HEK293 (cell line): ENCODE results near the gene AP3D1.

Experiments
- BCL11A ChIP-seq: fragments of 450-650 bp; formaldehyde crosslinking; IDR thresholded peaks from 2 replicates; pipeline ENCODE4 v1.5.1; 2016; ENCODE audit warnings: low read depth, missing biosample characterization, missing genetic modification characterization
- RBAK ChIP-seq: fragments of 450-650 bp; formaldehyde crosslinking; IDR thresholded peaks from 2 replicates; pipeline ENCODE4 v1.5.1; 2016; ENCODE audit warnings: missing biosample characterization, missing genetic modification characterization
- REPIN1 ChIP-seq: fragments of 450-650 bp; formaldehyde crosslinking; IDR thresholded peaks from 2 replicates; pipeline ENCODE4 v1.5.1; 2017; ENCODE audit warnings: missing biosample characterization, missing genetic modification characterization, low read depth
- REST ChIP-seq: fragments of 450-650 bp; formaldehyde crosslinking; IDR thresholded peaks from 2 replicates; pipeline ENCODE4 v1.5.1; 2016; ENCODE audit warnings: missing biosample characterization, missing genetic modification characterization
- SP2 ChIP-seq: fragments of 450-650 bp; formaldehyde crosslinking; IDR thresholded peaks from 2 replicates; pipeline ENCODE4 v1.5.1; 2016; ENCODE audit warnings: missing biosample characterization, missing genetic modification characterization
- SP3 ChIP-seq: fragments of 450-650 bp; formaldehyde crosslinking; IDR thresholded peaks from 2 replicates; pipeline ENCODE4 v1.5.1; 2016; ENCODE audit warnings: missing biosample characterization, missing genetic modification characterization
- SP7 ChIP-seq: fragments of 450-650 bp; formaldehyde crosslinking; IDR thresholded peaks from 2 replicates; pipeline ENCODE4 v1.5.1; 2016; ENCODE audit warnings: missing biosample characterization, missing genetic modification characterization
- ZBTB26 ChIP-seq: fragments of 450-650 bp; formaldehyde crosslinking; optimal IDR thresholded peaks from 2 replicates; pipeline ENCODE3; 2016; ENCODE audit warnings: missing biosample characterization, mild to moderate bottlenecking, missing genetic modification characterization
- ZBTB44 ChIP-seq: fragments of 450-650 bp; IDR thresholded peaks from 2 replicates; pipeline ENCODE4 v1.5.1; 2018; ENCODE audit warnings: missing biosample characterization, mild to moderate bottlenecking, missing genetic modification characterization
- ZBTB48 ChIP-seq: fragments of 450-650 bp; formaldehyde crosslinking; IDR thresholded peaks from 2 replicates; pipeline ENCODE4 v1.5.1; 2016; ENCODE audit warnings: missing biosample characterization, missing genetic modification characterization
- ZBTB49 ChIP-seq: fragments of 450-650 bp; formaldehyde crosslinking; IDR thresholded peaks from 2 replicates; pipeline ENCODE4 v1.5.1; 2016; ENCODE audit warnings: missing biosample characterization, missing genetic modification characterization, low read depth
- ZBTB6 ChIP-seq: fragments of 450-650 bp; formaldehyde crosslinking; IDR thresholded peaks from 2 replicates; pipeline ENCODE4 v1.5.1; 2017; ENCODE audit warnings: missing biosample characterization, missing genetic modification characterization
- ZFP37 ChIP-seq: fragments of 450-650 bp; formaldehyde crosslinking; IDR thresholded peaks from 2 replicates; pipeline ENCODE4 v1.5.1; 2016; ENCODE audit warnings: missing biosample characterization, missing genetic modification characterization
- ZFP69B ChIP-seq: fragments of 450-650 bp; formaldehyde crosslinking; IDR thresholded peaks from 2 replicates; pipeline ENCODE4 v1.5.1; 2016; ENCODE audit warnings: missing biosample characterization, missing genetic modification characterization
- ZNF416 ChIP-seq: fragments of 450-650 bp; formaldehyde crosslinking; IDR thresholded peaks from 2 replicates; pipeline ENCODE4 v1.5.1; 2016; ENCODE audit warnings: missing biosample characterization, missing genetic modification characterization
- ZNF488 ChIP-seq: fragments of 450-650 bp; formaldehyde crosslinking; IDR thresholded peaks from 2 replicates; pipeline ENCODE4 v1.5.1; 2016; ENCODE audit warnings: missing biosample characterization, missing genetic modification characterization
- ZNF530 ChIP-seq: fragments of 450-650 bp; formaldehyde crosslinking; IDR thresholded peaks from 2 replicates; pipeline ENCODE4 v1.5.1; 2016; ENCODE audit warnings: low read depth, missing biosample characterization, missing genetic modification characterization
- ZNF555 ChIP-seq: fragments of 450-650 bp; formaldehyde crosslinking; conservative IDR thresholded peaks from 2 replicates; pipeline ENCODE4 v1.5.1; 2017; ENCODE audit warnings: missing biosample characterization, mild to moderate bottlenecking, missing genetic modification characterization, inconsistent platforms
- ZNF580 ChIP-seq: fragments of 450-650 bp; formaldehyde crosslinking; IDR thresholded peaks from 2 replicates; pipeline ENCODE4 v1.5.1; 2016; ENCODE audit warnings: missing biosample characterization, missing genetic modification characterization
- ZNF624 ChIP-seq: fragments of 450-650 bp; formaldehyde crosslinking; IDR thresholded peaks from 2 replicates; pipeline ENCODE4 v1.5.1; 2017; ENCODE audit warnings: missing biosample characterization, missing genetic modification characterization
- ZNF645 ChIP-seq: fragments of 450-650 bp; formaldehyde crosslinking; IDR thresholded peaks from 2 replicates; pipeline ENCODE4; 2016; ENCODE audit warnings: missing biosample characterization, missing genetic modification characterization
- ZNF664 ChIP-seq: fragments of 450-650 bp; formaldehyde crosslinking; IDR thresholded peaks from 2 replicates; pipeline ENCODE4 v1.5.1; 2016; ENCODE audit warnings: missing biosample characterization, missing genetic modification characterization
- ZNF777 ChIP-seq: fragments of 450-650 bp; formaldehyde crosslinking; IDR thresholded peaks from 2 replicates; pipeline ENCODE4 v1.5.1; 2017; ENCODE audit warnings: missing biosample characterization, missing genetic modification characterization, borderline replicate concordance
- ZSCAN4 ChIP-seq: fragments of 450-650 bp; formaldehyde crosslinking; IDR thresholded peaks from 2 replicates; pipeline ENCODE4 v1.5.1; 2017; ENCODE audit warnings: missing biosample characterization, missing genetic modification characterization

Gene AP3D1

GRCh38 chr19:2061495-2062388 is 89.6 kb downstream of the AP3D1 start (continued):
- TF ChIP-seq ZNF624 (tag by site-specific recombination) (no peak), ZNF664 (no peak), REPIN1 (tag by site-specific recombination) (no peak), ZNF416 (tag by site-specific recombination) (no peak), SP7 (tag by site-specific recombination) (peak; percentile 34; the same call in 1 of the 2 replicates), ZBTB6 (no peak), SP3 (tag by site-specific recombination) (peak; percentile 70; the same call in 1 of the 2 replicates), ZNF555 (tag by site-specific recombination) (no peak), ZBTB26 (tag by site-specific recombination) (peak; percentile 79), ZFP69B (tag by site-specific recombination) (0 out of 2 replicates have a peak, but pooled peaks have one; percentile 15), RBAK (no peak), ZNF530 (tag by site-specific recombination) (no peak), ZBTB48 (tag by site-specific recombination) (peak; percentile 94), ZFP37 (tag by site-specific recombination) (no peak), SP2 (tag by site-specific recombination) (peak; percentile 89), ZNF488 (tag by site-specific recombination) (no peak), ZBTB44 (tag by site-specific recombination) (no peak), ZSCAN4 (tag by site-specific recombination) (no peak), BCL11A (tag by site-specific recombination) (no peak), REST (tag by site-specific recombination) (no peak), ZNF580 (0 out of 2 replicates have a peak, but pooled peaks have one; percentile 27), ZNF645 (tag by site-specific recombination) (no peak), ZBTB49 (no peak), ZNF777 (tag by site-specific recombination) (no peak)
